HCT116 (cell line): Measurements from ENCODE around the gene DRC7. TPM values are rescaled to one million over a fixed set of nuclear protein-coding genes. Genes with fewer than 3 reads are reported as not detected.

Experiments
- ATAC-seq: fragments of 200-7000 bp; cut with Tn5 transposase; 2 replicates; pipeline ENCODE4 v1.9.1; 2020; ENCODE audit warnings: mild to moderate bottlenecking, moderate library complexity
- BruUV-seq: library from RNA; stranded (reverse); fragments of 400-500 nt; replicated peaks from 2 replicates; lab custom pipeline; 2021; lab: Mats Ljungman, UMichigan
- CTCF ChIA-PET: fragments of 300-600 bp; sonication (Branson Sonifier 250); formaldehyde crosslinking; loops from one replicate; lab custom pipeline; 2021; ENCODE audit warnings: antibody characterized with exemption; lab: Charles Lee
- POLR2A ChIA-PET: fragments of 300-600, 350-600 bp; sonication (Branson Sonifier 250); formaldehyde crosslinking; loops from one replicate; lab custom pipeline; 2021; ENCODE audit warnings: antibody characterized with exemption; lab: Charles Lee
- RAD21 ChIA-PET, 2 experiments: fragments of 300-600 bp; sonication (Branson Sonifier 250); formaldehyde crosslinking; loops; one replicate each; lab custom pipeline; 2023; ENCODE audit warnings: low total read pairs in 2 of 2; ENCODE audit not compliant: uncharacterized antibody in 2 of 2, unreplicated experiment in 2 of 2, low non-redundant PET in 1 of 2; lab: Charles Lee
- DNase-seq: peaks from one replicate; pipeline ENCODE4 v3.0.0-alpha.2; 2010; ENCODE audit warnings: low read depth, low spot score
- H2AFZ ChIP-seq: fragments of 200-600 bp; shearing (Covaris generic), sonication (generic); 2 replicates; pipeline ENCODE4 v1.6.1; 2017; ENCODE audit warnings: low read depth, mixed run types, mixed read lengths, antibody characterized with exemption, low read length; ENCODE audit not compliant: poor library complexity, severe bottlenecking
- H3K27ac ChIP-seq: 2 replicates; pipeline ENCODE4 v1.5.1; 2012; ENCODE audit warnings: low read depth, low read length
- H3K27me3 ChIP-seq: fragments of 200-600 bp; sonication (generic); 2 replicates; pipeline ENCODE4 v1.6.1; 2016; ENCODE audit warnings: mixed run types, low read length, mixed read lengths; ENCODE audit not compliant: insufficient read depth
- H3K36me3 ChIP-seq, 2 experiments: fragments of 200-500 bp in 1 of 2; fragments of 200-600 bp in 1 of 2; sonication (Bioruptor generic) in 1 of 2; sonication (generic) in 1 of 2; 2 replicates each; pipeline versions ENCODE4 v1.5.1 to v1.6.1; 2014 to 2016; ENCODE audit warnings: low read length in 2 of 2, inconsistent platforms in 1 of 2, mixed read lengths in 1 of 2, mixed run types in 1 of 2; ENCODE audit not compliant: insufficient read depth in 2 of 2, control insufficient read depth in 1 of 2
- H3K4me1 ChIP-seq, 2 experiments: fragments of 200-600 bp in 1 of 2; sonication (generic) in 1 of 2; 2 replicates each; pipeline versions ENCODE4 v1.5.1 to v1.6.1; 2012 to 2017; ENCODE audit warnings: low read length in 2 of 2, inconsistent platforms in 1 of 2, mild to moderate bottlenecking in 1 of 2, mixed read lengths in 1 of 2, mixed run types in 1 of 2, moderate library complexity in 1 of 2; ENCODE audit not compliant: insufficient read depth in 2 of 2, control insufficient read depth in 1 of 2
- H3K4me2 ChIP-seq: fragments of 200-600 bp; sonication (generic); 2 replicates; pipeline ENCODE4 v1.6.1; 2017; ENCODE audit warnings: mixed run types, low read length, mixed read lengths
- H3K4me3 ChIP-seq, 2 experiments: fragments of 200-600 bp in 1 of 2; sonication (generic) in 1 of 2; replicated peaks in 1 of 2; 2 replicates each; pipeline ENCODE4 v1.5.1; 2011 to 2016; ENCODE audit warnings: low read length in 2 of 2, control low read depth in 1 of 2, low read depth in 1 of 2, mild to moderate bottlenecking in 1 of 2, mixed read lengths in 1 of 2, mixed run types in 1 of 2
- H3K79me2 ChIP-seq: fragments of 200-600 bp; sonication (generic); 2 replicates; pipeline ENCODE4 v1.6.1; 2017; ENCODE audit warnings: mild to moderate bottlenecking, mixed run types, low read length, moderate library complexity, mixed read lengths; ENCODE audit not compliant: insufficient read depth
- H3K9ac ChIP-seq: fragments of 200-600 bp; sonication (generic); 2 replicates; pipeline ENCODE4 v1.6.1; 2016; ENCODE audit warnings: low read length, mixed read lengths
- H3K9me2 ChIP-seq: fragments of 200-600 bp; sonication (generic), shearing (Covaris generic); 2 replicates; pipeline ENCODE4 v1.6.1; 2017; ENCODE audit warnings: mixed run types, mild to moderate bottlenecking, moderate library complexity; ENCODE audit not compliant: insufficient read depth
- H3K9me3 ChIP-seq, 2 experiments: fragments of 200-500 bp in 1 of 2; fragments of 200-600 bp in 1 of 2; sonication (Bioruptor generic) in 1 of 2; sonication (generic) in 1 of 2; 2 replicates each; pipeline ENCODE4 v1.6.1; 2014 to 2017; ENCODE audit warnings: low read length in 2 of 2, mixed read lengths in 2 of 2, inconsistent platforms in 1 of 2, low read depth in 1 of 2, mild to moderate bottlenecking in 1 of 2, mixed run types in 1 of 2, moderate library complexity in 1 of 2; ENCODE audit not compliant: control insufficient read depth in 1 of 2, insufficient read depth in 1 of 2
- H4K20me1 ChIP-seq: fragments of 200-600 bp; sonication (generic), shearing (Covaris generic); 2 replicates; pipeline ENCODE4 v1.6.1; 2017; ENCODE audit warnings: mixed run types, mild to moderate bottlenecking, moderate library complexity; ENCODE audit not compliant: insufficient read depth
- CEBPB ChIP-seq: IDR thresholded peaks from 2 replicates; pipeline ENCODE4 v1.6.1; 2012; ENCODE audit warnings: low read depth
- POLR2A ChIP-seq: IDR thresholded peaks from 2 replicates; pipeline ENCODE4 v1.7.0; 2011; ENCODE audit warnings: borderline replicate concordance; ENCODE audit not compliant: insufficient read depth, insufficient read length; ENCODE audit errors: extremely low read depth
- RAD21 ChIP-seq: IDR thresholded peaks from 2 replicates; pipeline ENCODE4 v1.6.1; 2012; ENCODE audit warnings: low read depth, mild to moderate bottlenecking
- SIN3A ChIP-seq: IDR thresholded peaks from 2 replicates; pipeline ENCODE4 v1.6.1; 2012; ENCODE audit warnings: low read depth
- intact Hi-C: fragments of 100-400 bp; cut with micrococcal nuclease; formaldehyde crosslinking; loops from 2 replicates; pipeline ENCODE4 v1.10.0; 2022
- total RNA-seq: library from RNA; stranded (reverse); gene quantifications from one replicate; pipeline ENCODE4 v1.2.1, GENCODE V29; 2021; ENCODE audit not compliant: unreplicated experiment
- TF ChIP-seq, protein P1 (sequence below), 3 experiments: fragments of 200-600 bp in 1 of 3; sonication (generic) in 1 of 3; IDR thresholded peaks in 2 of 3; conservative IDR thresholded peaks in 1 of 3; 2 replicates each; pipeline ENCODE4 v1.5.1; 2012 to 2017; ENCODE audit warnings: low read depth in 2 of 3, low read length in 2 of 3, antibody characterized with exemption in 1 of 3, borderline replicate concordance in 1 of 3, control low read depth in 1 of 3, mild to moderate bottlenecking in 1 of 3, mixed read lengths in 1 of 3, mixed run types in 1 of 3, moderate library complexity in 1 of 3; ENCODE audit not compliant: insufficient read depth in 1 of 3

DRC7 gene
- total RNA-seq, 1 experiment from 2014 or later, result 0.91 TPM

- TF ChIP-seq SIN3A, result no peak
Measured at GRCh38 chr16:57676553-57677085, 18.0 kb upstream of the DRC7 start (continued).

GRCh38 chr16:57677622-57678369, 16.8 kb upstream of the DRC7 start:
- no peak overlapping the region for H3K4me2 ChIP-seq
- peaks cover 6% of the 10 kb centered on the region; the same call in 1 of the 2 replicates for H3K27me3 ChIP-seq
- no peaks in the 10 kb centered on the region for H3K79me2 ChIP-seq
- H3K4me1 ChIP-seq, result peaks cover 0 to 7% of the 10 kb centered on the region in 2 experiments; a peak in 1 of 4 replicates
- no peaks in the 10 kb centered on the region for H3K36me3 ChIP-seq
- no peak overlapping the region for H2AFZ ChIP-seq
- H3K9ac ChIP-seq, result no peak overlapping the region
- POLR2A ChIA-PET, result no interaction called here
- H3K9me2 ChIP-seq, result no peaks in the 10 kb centered on the region
- no peak for DNase-seq
- RAD21 ChIA-PET, result no interaction called here
- H4K20me1 ChIP-seq, result no peaks in the 10 kb centered on the region
- no peak overlapping the region for H3K4me3 ChIP-seq
- no peak overlapping the region for H3K27ac ChIP-seq
- H3K9me3 ChIP-seq, result no peaks in the 10 kb centered on the region
- no peak for ATAC-seq
- intact Hi-C loops, result no loop called here
- CTCF ChIA-PET, result interaction anchor here (1.1 kb wide), 1 partner anchor 28 kb away, joined by 3 read pairs; no protein-coding TSS in a partner anchor
- no peak for TF ChIP-seq POLR2A
- TF ChIP-seq RAD21, result no peak
- no peak for TF ChIP-seq CEBPB
- TF ChIP-seq, protein P1, sequence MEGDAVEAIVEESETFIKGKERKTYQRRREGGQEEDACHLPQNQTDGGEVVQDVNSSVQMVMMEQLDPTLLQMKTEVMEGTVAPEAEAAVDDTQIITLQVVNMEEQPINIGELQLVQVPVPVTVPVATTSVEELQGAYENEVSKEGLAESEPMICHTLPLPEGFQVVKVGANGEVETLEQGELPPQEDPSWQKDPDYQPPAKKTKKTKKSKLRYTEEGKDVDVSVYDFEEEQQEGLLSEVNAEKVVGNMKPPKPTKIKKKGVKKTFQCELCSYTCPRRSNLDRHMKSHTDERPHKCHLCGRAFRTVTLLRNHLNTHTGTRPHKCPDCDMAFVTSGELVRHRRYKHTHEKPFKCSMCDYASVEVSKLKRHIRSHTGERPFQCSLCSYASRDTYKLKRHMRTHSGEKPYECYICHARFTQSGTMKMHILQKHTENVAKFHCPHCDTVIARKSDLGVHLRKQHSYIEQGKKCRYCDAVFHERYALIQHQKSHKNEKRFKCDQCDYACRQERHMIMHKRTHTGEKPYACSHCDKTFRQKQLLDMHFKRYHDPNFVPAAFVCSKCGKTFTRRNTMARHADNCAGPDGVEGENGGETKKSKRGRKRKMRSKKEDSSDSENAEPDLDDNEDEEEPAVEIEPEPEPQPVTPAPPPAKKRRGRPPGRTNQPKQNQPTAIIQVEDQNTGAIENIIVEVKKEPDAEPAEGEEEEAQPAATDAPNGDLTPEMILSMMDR (IDR thresholded peaks at IDR 0.05 in 2 of 3, conservative IDR thresholded peaks at IDR 0.05 in 1 of 3; ENCODE audit: borderline replicate concordance in 1 of 3, insufficient read depth in 1 of 3, low read depth in 2 of 3, low read length in 2 of 3), result no peak
- BruUV-seq, result no TSS peak
